K562 (cell line): ENCODE results near the gene NKAIN4. TPM values are rescaled to one million over a fixed set of nuclear protein-coding genes. Genes with fewer than 3 reads are reported as not detected.

Experiments
- BMI1 ChIP-seq: fragments of 150-350 bp; IDR thresholded peaks from 2 replicates; pipeline ENCODE4 v1.6.1; 2014; ENCODE audit warnings: low read length
- CC2D1A ChIP-seq: fragments of 450-650 bp; IDR thresholded peaks from 2 replicates; pipeline ENCODE4 v1.6.1; 2017; ENCODE audit warnings: mild to moderate bottlenecking
- CREB5 ChIP-seq: fragments of 250-450 bp; sonication (Bioruptor Pico); IDR thresholded peaks from 2 replicates; pipeline ENCODE4 v1.5.0; 2020; ENCODE audit warnings: mild to moderate bottlenecking
- CTCF ChIP-seq, 3 experiments: IDR thresholded peaks in 2 of 3; conservative IDR thresholded peaks in 1 of 3; 2 replicates each; pipeline ENCODE4 v1.5.1; 2011 to 2012; ENCODE audit warnings: low read length in 3 of 3, mild to moderate bottlenecking in 3 of 3, control low read depth in 2 of 3, improper control_type of control experiment in 1 of 3, inconsistent platforms in 1 of 3, low read depth in 1 of 3, mixed read lengths in 1 of 3, moderate library complexity in 1 of 3; ENCODE audit not compliant: insufficient read depth in 2 of 3
- E2F3 ChIP-seq: fragments of 250-450 bp; sonication (Bioruptor Pico); IDR thresholded peaks from 2 replicates; pipeline ENCODE4 v1.4.0; 2020; ENCODE audit warnings: mild to moderate bottlenecking
- ELF2 ChIP-seq: fragments of 250-450 bp; sonication (Bioruptor Pico); IDR thresholded peaks from 2 replicates; pipeline ENCODE4 v1.5.0; 2021; ENCODE audit warnings: mild to moderate bottlenecking
- FOXK2 ChIP-seq, 2 experiments: fragments of 450-650 bp; IDR thresholded peaks in 1 of 2; conservative IDR thresholded peaks in 1 of 2; 2 replicates each; pipeline ENCODE4 v1.6.1; 2016; ENCODE audit warnings: low read depth in 2 of 2, mild to moderate bottlenecking in 1 of 2
- HDAC2 ChIP-seq: fragments of 450-650 bp; IDR thresholded peaks from 2 replicates; pipeline ENCODE4 v1.6.1; 2016; ENCODE audit warnings: mild to moderate bottlenecking
- HDAC3 ChIP-seq: fragments of 450-650 bp; IDR thresholded peaks from 2 replicates; pipeline ENCODE4 v1.6.1; 2018; ENCODE audit warnings: borderline replicate concordance, mild to moderate bottlenecking, moderate library complexity; ENCODE audit not compliant: partially characterized antibody
- HMGN3 ChIP-seq: IDR thresholded peaks from 2 replicates; pipeline ENCODE4 v1.6.1; 2011; ENCODE audit warnings: borderline replicate concordance, low read depth, mild to moderate bottlenecking, mixed read lengths, low read length; ENCODE audit not compliant: insufficient read length; ENCODE audit errors: extremely low read depth
- KDM4B ChIP-seq, 2 experiments: fragments of 450-650 bp in 1 of 2; sonication (generic) in 1 of 2; IDR thresholded peaks; 2 replicates each; pipeline ENCODE4 v1.6.1; 2016 to 2017; ENCODE audit warnings: borderline replicate concordance in 2 of 2, antibody characterized with exemption in 1 of 2, low read depth in 1 of 2, mild to moderate bottlenecking in 1 of 2
- MEF2D ChIP-seq: conservative IDR thresholded peaks from 2 replicates; pipeline ENCODE4 v1.6.1; 2016; ENCODE audit warnings: low read depth, missing genetic modification characterization, missing compliant biosample characterization
- PTBP1 ChIP-seq: fragments of 200-400 bp; formaldehyde crosslinking; IDR thresholded peaks from 2 replicates; pipeline ENCODE4 v1.6.1; 2017; ENCODE audit warnings: low read depth, low read length
- RFX5 ChIP-seq: IDR thresholded peaks from 2 replicates; pipeline ENCODE4 v1.6.1; 2011; ENCODE audit warnings: low read depth, mild to moderate bottlenecking, improper control_type of control experiment, low read length
- RHOXF2B ChIP-seq: fragments of 250-450 bp; sonication (Bioruptor Pico); conservative IDR thresholded peaks from 2 replicates; pipeline ENCODE4 v1.5.1; 2021
- SAFB2 ChIP-seq: fragments of 200-400 bp; formaldehyde crosslinking; IDR thresholded peaks from 2 replicates; pipeline ENCODE4 v1.6.1; 2018; ENCODE audit warnings: borderline replicate concordance, low read length, low read depth, moderate library complexity; ENCODE audit not compliant: severe bottlenecking
- SMARCE1 ChIP-seq: fragments of 450-650 bp; IDR thresholded peaks from 2 replicates; pipeline ENCODE4 v1.7.1; 2016; ENCODE audit warnings: mild to moderate bottlenecking
- TRIM28 ChIP-seq: fragments of 450-650 bp; IDR thresholded peaks from 2 replicates; pipeline ENCODE4 v1.6.1; 2017
- TSC22D4 ChIP-seq: fragments of 450-650 bp; IDR thresholded peaks from 2 replicates; pipeline ENCODE4 v1.6.1; 2016; ENCODE audit warnings: missing genetic modification characterization, missing biosample characterization, control low read depth
- ZC3H4 ChIP-seq: sonication (generic); formaldehyde crosslinking; IDR thresholded peaks from 2 replicates; pipeline ENCODE4 v1.9.0; 2021; ENCODE audit warnings: missing genetic modification reagents, borderline replicate concordance
- ZHX1 ChIP-seq: fragments of 150-350 bp; conservative IDR thresholded peaks from 2 replicates; pipeline ENCODE4 v1.6.1; 2014; ENCODE audit warnings: low read length
- ZKSCAN1 ChIP-seq: fragments of 150-350 bp; IDR thresholded peaks from 2 replicates; pipeline ENCODE4 v1.6.1; 2016; ENCODE audit warnings: low read depth, low read length
- ZNF165 ChIP-seq: fragments of 250-450 bp; sonication (Bioruptor Pico); IDR thresholded peaks from 2 replicates; pipeline ENCODE4 v1.4.0; 2020; ENCODE audit warnings: borderline replicate concordance
- polyA plus RNA-seq, 8 experiments: library from polyadenylated mRNA; depleted of rRNA in 4 of 8; stranded (reverse) in 5 of 8; unstranded in 3 of 8; fragments of >200 nt; fragmentation: Nextera tagmentation in 2 of 8; fragmentation: Illumina TruSeq in 1 of 8; extraction: Ambion mirVana in 2 of 8; extraction: Trizol in 1 of 8; gene quantifications; 2 replicates each; pipeline versions ENCODE4 v1.2.1 to v1.2.3, GENCODE V29; 2011 to 2014; ENCODE audit warnings: inconsistent platforms in 1 of 8, missing spikeins in 1 of 8
- total RNA-seq, 7 experiments: library from RNA; depleted of rRNA in 6 of 7; stranded (reverse); fragments of >200 nt in 6 of 7; fragmentation: Illumina TruSeq in 2 of 7; extraction: Trizol in 2 of 7; gene quantifications; 2 replicates each; pipeline versions ENCODE4 v1.2.1 to v1.2.3, GENCODE V29; 2011 to 2021; ENCODE audit warnings: low replicate concordance in 1 of 7

The NKAIN4 gene
- total and polyA plus RNA-seq, 9 of the 15 experiments (the other 6 are each of a cell fraction or from before 2014, with no cell fraction given), result not detected

- TF ChIP-seq ZHX1, result no peak
- peak; percentile 79 for TF ChIP-seq HMGN3
- TF ChIP-seq CTCF (IDR thresholded peaks at IDR 0.05 in 2 of 3, conservative IDR thresholded peaks at IDR 0.05 in 1 of 3; ENCODE audit: insufficient read depth in 2 of 3, low read depth in 1 of 3, low read length in 3 of 3), result no peak
- TF ChIP-seq ZKSCAN1, result no peak
- 0 out of 4 replicates have a peak, but pooled peaks of 1 of the 2 experiments have one; percentile 71 for TF ChIP-seq KDM4B (IDR thresholded peaks at IDR 0.05; ENCODE audit: borderline replicate concordance in 2 of 2, low read depth in 1 of 2)
- no peak for TF ChIP-seq TRIM28
- no peak for TF ChIP-seq RFX5
- peak; percentile 57; the same call in 1 of the 2 replicates for TF ChIP-seq ELF2 (CRISPR knock-in tag)
- no peak for TF ChIP-seq RHOXF2B (CRISPR knock-in tag)
- TF ChIP-seq HDAC2, result no peak
- no peak for TF ChIP-seq E2F3 (CRISPR knock-in tag)
- TF ChIP-seq SMARCE1, result no peak
- no peak for TF ChIP-seq MEF2D
- TF ChIP-seq ZNF165 (CRISPR knock-in tag), result no peak
- TF ChIP-seq PTBP1, result no peak
- no peak for TF ChIP-seq TSC22D4 (tag)
- no peak for TF ChIP-seq HDAC3
- no peak for TF ChIP-seq CREB5 (CRISPR knock-in tag)
- peak; percentile 82 for TF ChIP-seq BMI1
- TF ChIP-seq SAFB2, result no peak
- TF ChIP-seq CC2D1A, result no peak
- no peak for TF ChIP-seq FOXK2 (conservative IDR thresholded peaks at IDR 0.05 in 1 of 2, IDR thresholded peaks at IDR 0.05 in 1 of 2; ENCODE audit: low read depth in 2 of 2)
- TF ChIP-seq ZC3H4 (CRISPR knock-in tag), result no peak
Observed at GRCh38 chr20:63272105-63273058, 18.1 kb upstream of the NKAIN4 start, which contains the start of gene ARFGAP1 (continued).
